Right atrium auricular region (tissue), 2 donors: ENCODE results near the gene AGMAT. TPM values are rescaled to one million over a fixed set of nuclear protein-coding genes. Genes with fewer than 3 reads are reported as not detected.

Source experiments
- total RNA-seq, 2 donors: library from RNA; depleted of rRNA; stranded (reverse); fragments of >200 nt; gene quantifications; one replicate each; pipeline ENCODE4 v1.1.0, GENCODE V29; 2016

The AGMAT gene
- total RNA-seq, 2 donors from 2014 or later, result not detected

Other genes with a start within 250 kb of the AGMAT start
- gene EFHD2, start 175.2 kb downstream of the AGMAT start, total RNA-seq, result 10 to 100 TPM; 13.7 to 23.9 TPM
- gene CTRC, start 146.6 kb downstream of the AGMAT start, total RNA-seq, result not detected
- gene CELA2A, start 128.3 kb downstream of the AGMAT start, total RNA-seq, result not detected
- gene CELA2B, start 108.9 kb downstream of the AGMAT start, total RNA-seq, result not detected
- gene CASP9, start 60.8 kb downstream of the AGMAT start, total RNA-seq, result 10 to 100 TPM in 1 of 2 donors, 1 to 10 TPM in 1; 6.8 to 11.9 TPM
- 10 to 100 TPM; 11.2 to 14.5 TPM for gene DNAJC16, start 58.2 kb downstream of the AGMAT start, total RNA-seq
- gene DDI2, start 32.4 kb upstream of the AGMAT start, total RNA-seq, result 10 to 100 TPM; 16.5 to 24.7 TPM
- gene PLEKHM2, start 99.3 kb upstream of the AGMAT start, total RNA-seq, result 10 to 100 TPM; 53.6 to 78.1 TPM
- 10 to 100 TPM in 1 of 2 donors, 1 to 10 TPM in 1; 4.2 to 16.1 TPM for gene SLC25A34, start 151.2 kb upstream of the AGMAT start, total RNA-seq
- not detected for gene TMEM82, start 157.4 kb upstream of the AGMAT start, total RNA-seq
- 100 to 1,000 TPM in 1 of 2 donors, 10 to 100 TPM in 1; 66.6 to 124 TPM for gene FBLIM1, start 173.7 kb upstream of the AGMAT start, total RNA-seq
- 1 to 10 TPM; 1.6 to 5.5 TPM for gene UQCRHL, start 222.6 kb upstream of the AGMAT start, total RNA-seq